Mesothelial cell of epicardium (in vitro differentiated cells): ENCODE results near the gene LTBR. TPM values are rescaled to one million over a fixed set of nuclear protein-coding genes. Genes with fewer than 3 reads are reported as not detected.

Source experiments
- DNase-seq, 2 experiments: peaks; one replicate each; pipeline ENCODE4 v3.0.0; 2021; ENCODE audit warnings: low spot score in 2 of 2; ENCODE audit not compliant: unreplicated experiment in 2 of 2
- H3K27ac Mint-ChIP-seq: 2 replicates; pipeline ENCODE4 v1.8.0; 2021; ENCODE audit warnings: mixed read lengths
- H3K27me3 Mint-ChIP-seq: 2 replicates; pipeline ENCODE4 v1.8.0; 2021; ENCODE audit warnings: low read depth, mixed read lengths
- H3K36me3 Mint-ChIP-seq: 2 replicates; pipeline ENCODE4 v1.8.0; 2021; ENCODE audit warnings: mixed read lengths
- H3K4me1 Mint-ChIP-seq: 2 replicates; pipeline ENCODE4 v1.8.0; 2021; ENCODE audit warnings: mixed read lengths
- H3K4me3 Mint-ChIP-seq: 2 replicates; pipeline ENCODE4 v1.8.0; 2021; ENCODE audit warnings: mild to moderate bottlenecking, moderate library complexity, mixed read lengths
- H3K9me3 Mint-ChIP-seq: 2 replicates; pipeline ENCODE4 v1.8.0; 2021; ENCODE audit warnings: mixed read lengths
- total RNA-seq: library from RNA; stranded (reverse); gene quantifications from 3 replicates; pipeline ENCODE4 v1.2.1, GENCODE V29; 2021
- TF ChIP-seq, protein P1 (sequence below): fragments of 200-600 bp; sonication (generic); IDR thresholded peaks from one replicate; pipeline ENCODE4 v1.5.0; 2021; ENCODE audit warnings: antibody characterized with exemption; ENCODE audit not compliant: unreplicated experiment

Gene LTBR
- total RNA-seq, 1 donor from 2014 or later, result 66.8 TPM

DNA sequence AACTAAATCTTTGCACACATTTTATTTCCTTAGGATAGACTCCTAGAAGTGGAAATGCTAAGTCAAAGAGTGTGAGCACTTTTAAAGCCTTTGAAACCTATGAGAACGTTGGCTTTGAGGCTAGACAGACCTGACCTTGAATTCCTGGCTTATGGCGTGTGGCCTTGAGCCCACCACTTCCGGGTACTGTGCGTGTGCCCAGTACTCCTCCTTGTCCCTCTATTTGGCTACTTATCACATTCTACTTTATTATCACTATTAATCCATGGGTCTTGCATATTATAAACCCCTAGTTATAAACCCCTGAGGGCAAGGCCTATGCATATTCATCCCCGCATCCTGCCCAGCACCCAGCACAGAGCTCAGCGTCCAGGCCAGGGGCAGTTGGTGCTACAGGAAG, 34.8 kb downstream of the LTBR start:
- Mint-ChIP-seq H3K27ac (no peak overlapping the region), H3K4me1 (no peaks in the 10 kb centered on the region), H3K36me3 (peaks cover 5% of the 10 kb centered on the region), H3K9me3 (peaks cover 9% of the 10 kb centered on the region), H3K27me3 (no peaks in the 10 kb centered on the region), H3K4me3 (no peak overlapping the region)
- no peak for DNase-seq
- TF ChIP-seq, protein P1, sequence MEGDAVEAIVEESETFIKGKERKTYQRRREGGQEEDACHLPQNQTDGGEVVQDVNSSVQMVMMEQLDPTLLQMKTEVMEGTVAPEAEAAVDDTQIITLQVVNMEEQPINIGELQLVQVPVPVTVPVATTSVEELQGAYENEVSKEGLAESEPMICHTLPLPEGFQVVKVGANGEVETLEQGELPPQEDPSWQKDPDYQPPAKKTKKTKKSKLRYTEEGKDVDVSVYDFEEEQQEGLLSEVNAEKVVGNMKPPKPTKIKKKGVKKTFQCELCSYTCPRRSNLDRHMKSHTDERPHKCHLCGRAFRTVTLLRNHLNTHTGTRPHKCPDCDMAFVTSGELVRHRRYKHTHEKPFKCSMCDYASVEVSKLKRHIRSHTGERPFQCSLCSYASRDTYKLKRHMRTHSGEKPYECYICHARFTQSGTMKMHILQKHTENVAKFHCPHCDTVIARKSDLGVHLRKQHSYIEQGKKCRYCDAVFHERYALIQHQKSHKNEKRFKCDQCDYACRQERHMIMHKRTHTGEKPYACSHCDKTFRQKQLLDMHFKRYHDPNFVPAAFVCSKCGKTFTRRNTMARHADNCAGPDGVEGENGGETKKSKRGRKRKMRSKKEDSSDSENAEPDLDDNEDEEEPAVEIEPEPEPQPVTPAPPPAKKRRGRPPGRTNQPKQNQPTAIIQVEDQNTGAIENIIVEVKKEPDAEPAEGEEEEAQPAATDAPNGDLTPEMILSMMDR, result no peak

DNA sequence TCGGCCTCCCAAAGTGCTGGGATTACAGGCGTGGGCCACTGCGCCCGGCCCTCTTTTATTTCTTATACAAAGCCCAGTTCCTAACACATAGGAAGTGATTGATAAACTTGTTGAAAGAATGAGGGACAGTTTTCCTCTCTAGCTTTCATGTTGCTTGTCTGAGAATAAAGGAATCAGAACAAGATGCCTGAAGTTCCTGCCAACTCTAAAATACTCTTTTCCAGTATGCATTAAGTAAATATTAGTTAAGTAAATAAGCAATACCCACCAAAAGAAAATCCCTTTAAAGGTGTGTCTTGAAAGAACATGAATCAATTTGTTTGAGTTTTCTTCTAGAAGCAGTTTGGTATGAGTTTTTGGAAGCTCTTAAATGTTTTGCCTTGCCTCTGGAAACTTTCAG, 36.4 kb downstream of the LTBR start:
- peaks cover 5% of the 10 kb centered on the region for H3K36me3 Mint-ChIP-seq
- no peak overlapping the region for H3K4me3 Mint-ChIP-seq
- H3K27ac Mint-ChIP-seq, result no peak overlapping the region
- TF ChIP-seq, protein P1, result no peak
- DNase-seq, result no peak
- peaks cover 9% of the 10 kb centered on the region for H3K9me3 Mint-ChIP-seq
- no peaks in the 10 kb centered on the region for H3K4me1 Mint-ChIP-seq
- H3K27me3 Mint-ChIP-seq, result no peaks in the 10 kb centered on the region

DNA sequence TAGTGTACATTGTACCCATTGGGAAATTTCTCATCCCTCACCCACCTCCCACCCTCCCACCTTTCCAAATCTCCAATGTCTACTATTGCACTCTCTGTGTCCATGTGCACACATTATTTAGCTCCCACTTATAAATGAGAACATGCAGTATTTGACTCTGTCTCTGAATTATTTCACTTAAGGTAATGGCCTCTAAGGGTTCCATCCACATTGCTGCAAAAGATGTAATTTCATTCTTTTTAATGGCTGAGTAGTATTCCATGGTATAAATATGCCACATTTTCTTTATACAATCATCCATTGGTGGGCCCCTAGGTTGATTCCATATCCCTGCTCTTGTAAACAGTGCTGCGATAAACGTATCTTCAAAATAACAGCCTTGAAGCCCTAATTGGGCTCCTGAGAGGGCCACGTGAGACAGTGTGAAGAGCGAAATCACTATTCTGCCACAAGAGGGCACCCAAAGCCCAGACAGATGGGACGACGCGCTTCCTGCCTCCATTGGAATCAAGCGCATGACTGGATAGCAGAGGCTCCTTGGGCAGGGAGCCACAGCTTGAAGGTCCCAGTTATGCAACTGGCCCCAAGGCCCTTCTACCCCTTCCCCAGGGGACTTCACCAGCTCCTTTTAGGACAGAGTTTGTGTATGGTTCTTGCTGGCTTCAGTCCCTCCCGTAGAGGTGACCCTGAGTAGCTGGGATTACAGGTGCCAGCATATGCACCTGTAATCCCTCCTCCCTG, 39.5 kb downstream of the LTBR start:
- DNase-seq, result peak in 1 of 2 experiments; percentile 65
- TF ChIP-seq, protein P1, result peak; percentile 51
- Mint-ChIP-seq H3K9me3 (no peaks in the 10 kb centered on the region), H3K27me3 (no peaks in the 10 kb centered on the region), H3K4me1 (no peaks in the 10 kb centered on the region), H3K4me3 (no peak overlapping the region), H3K36me3 (no peaks in the 10 kb centered on the region), H3K27ac (no peak overlapping the region)

DNA sequence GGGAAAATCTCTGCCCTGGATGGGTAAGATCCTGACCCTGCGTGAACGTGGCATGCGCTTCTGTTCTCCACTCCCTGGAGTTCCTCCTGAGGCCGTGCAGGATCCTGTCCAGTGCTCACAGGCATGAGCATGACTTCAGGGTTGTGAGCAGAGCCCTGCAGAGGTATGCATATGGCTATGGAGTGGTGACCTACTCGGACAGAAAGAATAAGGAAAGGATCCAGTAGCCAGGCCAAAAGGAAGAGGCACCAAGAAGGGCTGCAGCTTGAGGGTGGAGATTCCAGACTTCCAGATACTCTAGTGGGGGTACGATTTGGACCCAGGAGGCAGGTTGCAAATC, 40.0 kb downstream of the LTBR start:
- DNase-seq, result no peak
- TF ChIP-seq, protein P1, result no peak
- Mint-ChIP-seq H3K4me3 (no peak overlapping the region), H3K4me1 (no peaks in the 10 kb centered on the region), H3K36me3 (no peaks in the 10 kb centered on the region), H3K27me3 (no peaks in the 10 kb centered on the region), H3K9me3 (no peaks in the 10 kb centered on the region), H3K27ac (no peak overlapping the region)

GRCh38 chr12:6424866-6425265, 40.9 kb downstream of the LTBR start:
- Mint-ChIP-seq H3K9me3 (no peaks in the 10 kb centered on the region), H3K4me1 (no peaks in the 10 kb centered on the region), H3K27ac (no peak overlapping the region), H3K27me3 (no peaks in the 10 kb centered on the region), H3K36me3 (no peaks in the 10 kb centered on the region), H3K4me3 (no peak overlapping the region)
- no peak for DNase-seq
- TF ChIP-seq, protein P1, result no peak
